DMS153 treated with DMSO at 0.1 percent for 48 hours (cell line): ENCODE measurements around the gene CATSPERE.

Source experiments
- DNase-seq: peaks from one replicate; lab custom pipeline; 2025; ENCODE audit not compliant: unreplicated experiment; lab: John Stamatoyannopoulos, UW

The CATSPERE gene, protein sequence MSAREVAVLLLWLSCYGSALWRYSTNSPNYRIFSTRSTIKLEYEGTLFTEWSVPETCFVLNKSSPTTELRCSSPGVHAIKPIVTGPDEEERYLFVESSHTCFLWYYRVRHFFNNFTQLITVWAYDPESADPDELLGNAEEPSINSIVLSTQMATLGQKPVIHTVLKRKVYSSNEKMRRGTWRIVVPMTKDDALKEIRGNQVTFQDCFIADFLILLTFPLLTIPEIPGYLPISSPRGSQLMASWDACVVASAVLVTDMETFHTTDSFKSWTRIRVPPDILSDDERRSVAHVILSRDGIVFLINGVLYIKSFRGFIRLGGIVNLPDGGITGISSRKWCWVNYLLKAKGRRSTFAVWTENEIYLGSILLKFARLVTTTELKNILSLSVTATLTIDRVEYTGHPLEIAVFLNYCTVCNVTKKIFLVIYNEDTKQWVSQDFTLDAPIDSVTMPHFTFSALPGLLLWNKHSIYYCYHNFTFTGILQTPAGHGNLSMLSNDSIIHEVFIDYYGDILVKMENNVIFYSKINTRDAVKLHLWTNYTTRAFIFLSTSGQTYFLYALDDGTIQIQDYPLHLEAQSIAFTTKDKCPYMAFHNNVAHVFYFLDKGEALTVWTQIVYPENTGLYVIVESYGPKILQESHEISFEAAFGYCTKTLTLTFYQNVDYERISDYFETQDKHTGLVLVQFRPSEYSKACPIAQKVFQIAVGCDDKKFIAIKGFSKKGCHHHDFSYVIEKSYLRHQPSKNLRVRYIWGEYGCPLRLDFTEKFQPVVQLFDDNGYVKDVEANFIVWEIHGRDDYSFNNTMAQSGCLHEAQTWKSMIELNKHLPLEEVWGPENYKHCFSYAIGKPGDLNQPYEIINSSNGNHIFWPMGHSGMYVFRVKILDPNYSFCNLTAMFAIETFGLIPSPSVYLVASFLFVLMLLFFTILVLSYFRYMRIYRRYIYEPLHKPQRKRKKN

DNA sequence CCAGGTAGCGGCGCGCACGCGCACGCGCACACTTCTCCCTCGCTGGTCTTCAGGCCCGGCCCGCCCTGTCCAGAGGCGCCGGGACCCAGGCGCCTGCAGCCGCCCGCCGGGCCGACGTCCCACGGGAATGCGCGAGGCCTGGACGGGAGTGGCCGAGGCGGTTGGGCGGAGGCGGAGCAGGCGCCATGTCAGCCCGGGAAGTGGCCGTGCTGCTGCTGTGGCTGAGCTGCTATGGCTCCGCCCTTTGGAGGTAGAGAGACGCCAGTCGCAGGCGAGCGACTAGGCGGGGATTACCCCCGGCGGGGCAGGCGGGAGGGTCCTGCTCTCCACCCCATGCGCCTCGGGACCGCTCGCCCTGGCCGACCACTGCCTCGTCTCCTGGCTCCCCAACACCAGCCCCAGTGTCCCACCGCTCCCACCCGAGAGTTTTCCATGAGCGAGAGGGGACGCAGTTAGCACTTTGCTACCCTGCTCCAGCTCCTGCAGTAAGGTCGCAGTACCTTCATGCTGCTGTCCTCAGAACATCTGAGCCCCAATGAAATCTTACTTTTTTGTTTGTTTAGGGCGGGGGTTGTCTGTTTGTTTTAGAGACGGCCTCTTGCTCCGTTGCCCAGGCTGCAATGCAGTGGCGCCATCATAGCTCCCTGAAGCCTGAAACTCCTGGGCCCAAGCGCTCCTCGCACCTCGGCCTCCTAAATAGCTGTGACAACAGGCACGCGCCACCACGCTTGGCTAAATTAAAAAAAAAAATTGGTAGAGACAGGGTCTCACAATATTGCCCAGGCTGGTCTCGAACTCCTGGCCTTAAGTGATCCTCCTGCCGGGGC, at the start of gene CATSPERE:
Gene CATSPERE (plus strand): TSS at position 29 of the 827 bp plus-strand sequence. CDS start 157 bp downstream, at position 186.
- DNase-seq: peak; percentile 98

DNA sequence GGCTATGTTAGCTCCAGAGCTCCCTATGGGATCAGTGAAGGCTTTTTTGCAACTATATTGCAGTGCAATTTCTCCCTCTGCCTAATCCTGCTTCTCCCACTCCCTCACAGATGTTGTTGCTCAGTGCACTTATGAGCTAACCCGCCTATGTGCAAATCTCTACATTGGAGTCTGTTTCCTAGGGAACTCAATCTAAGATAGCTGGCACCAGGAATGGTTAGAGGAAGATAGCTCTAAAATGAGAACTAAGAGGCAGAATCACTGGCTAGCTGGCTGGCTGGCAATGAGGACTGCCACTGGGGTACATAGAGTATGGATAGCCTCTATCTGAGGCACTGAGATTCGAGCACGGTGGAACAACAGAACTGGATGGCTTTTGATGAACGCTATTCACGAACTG, 48.9 kb upstream of the CATSPERE start:
- no peak for DNase-seq

DNA sequence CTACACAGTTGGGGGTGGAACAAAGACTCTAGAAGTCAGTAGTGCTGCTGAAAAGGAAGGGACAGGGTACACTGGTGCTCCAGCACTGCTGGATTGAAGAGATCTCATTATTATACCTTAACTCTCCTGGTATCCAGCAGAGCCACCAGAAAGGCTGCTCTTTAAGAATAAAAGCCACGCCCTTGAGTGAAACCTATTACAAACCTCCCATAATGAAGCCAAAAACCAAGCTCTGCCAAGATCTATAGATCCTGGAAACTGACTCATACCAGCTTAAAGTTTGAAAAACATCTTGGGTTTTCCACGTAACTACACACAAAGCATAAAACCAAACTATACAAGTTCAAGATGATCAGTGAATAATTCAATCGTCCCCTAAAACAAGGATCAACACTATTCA, 47.3 kb upstream of the CATSPERE start:
- DNase-seq: no peak

DNA sequence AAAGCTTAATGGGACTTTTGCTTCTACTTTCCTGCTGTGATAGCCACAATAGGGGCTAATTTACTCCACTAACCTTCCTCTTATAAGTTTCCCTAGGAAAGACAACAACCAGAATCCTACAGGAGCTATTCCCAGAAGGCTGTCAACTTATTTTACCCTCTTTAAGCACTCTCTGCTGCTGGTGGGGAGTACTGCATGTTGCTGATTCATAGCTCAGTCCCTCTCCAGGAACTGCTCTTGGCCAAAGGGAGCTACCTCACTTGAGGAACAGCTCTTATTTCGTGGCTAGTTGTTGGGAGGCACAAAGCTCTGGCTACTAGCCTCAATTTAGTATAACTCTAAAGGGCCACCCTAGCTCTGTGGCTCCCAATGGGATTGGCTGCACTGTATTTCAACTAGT, 46.5 kb upstream of the CATSPERE start:
- no peak for DNase-seq

DNA sequence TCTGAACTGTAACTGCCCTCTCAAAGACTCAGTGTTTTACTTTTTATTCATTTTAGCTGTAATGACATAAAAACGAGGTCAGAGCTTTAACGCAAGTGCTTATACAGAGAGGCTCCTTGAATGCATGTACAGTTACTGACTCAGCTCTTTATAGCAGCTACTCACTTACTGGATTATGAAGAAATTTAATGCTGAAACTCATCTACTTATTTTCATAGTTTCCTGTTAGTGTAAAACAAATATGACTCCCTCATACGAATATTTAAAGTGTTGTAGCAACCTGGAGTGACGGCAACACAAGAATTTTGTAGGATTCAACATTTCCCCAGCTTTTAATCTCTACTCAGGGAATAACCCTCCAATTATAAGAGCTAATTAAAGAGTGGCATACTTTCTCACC, 42.0 kb upstream of the CATSPERE start:
- DNase-seq: no peak

DNA sequence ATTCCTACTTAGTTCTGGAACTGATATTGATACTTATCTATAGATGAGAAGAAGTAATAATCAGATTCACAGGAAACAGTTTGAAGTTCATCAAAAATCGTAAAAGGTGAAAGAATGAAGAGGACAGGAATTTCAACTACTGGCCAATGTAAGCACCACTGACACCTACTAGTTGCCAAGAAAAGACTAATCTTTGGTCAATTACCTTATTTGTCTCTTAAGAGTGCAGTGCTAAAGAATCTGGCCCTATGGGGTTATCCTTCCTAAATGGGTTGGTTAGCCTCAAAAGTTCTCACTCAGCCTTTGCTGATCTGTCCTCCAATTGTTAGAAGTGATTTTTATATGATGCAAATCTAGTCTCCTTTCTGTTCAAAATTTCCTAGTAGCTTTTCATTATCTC, 38.9 kb upstream of the CATSPERE start:
- no peak for DNase-seq

DNA sequence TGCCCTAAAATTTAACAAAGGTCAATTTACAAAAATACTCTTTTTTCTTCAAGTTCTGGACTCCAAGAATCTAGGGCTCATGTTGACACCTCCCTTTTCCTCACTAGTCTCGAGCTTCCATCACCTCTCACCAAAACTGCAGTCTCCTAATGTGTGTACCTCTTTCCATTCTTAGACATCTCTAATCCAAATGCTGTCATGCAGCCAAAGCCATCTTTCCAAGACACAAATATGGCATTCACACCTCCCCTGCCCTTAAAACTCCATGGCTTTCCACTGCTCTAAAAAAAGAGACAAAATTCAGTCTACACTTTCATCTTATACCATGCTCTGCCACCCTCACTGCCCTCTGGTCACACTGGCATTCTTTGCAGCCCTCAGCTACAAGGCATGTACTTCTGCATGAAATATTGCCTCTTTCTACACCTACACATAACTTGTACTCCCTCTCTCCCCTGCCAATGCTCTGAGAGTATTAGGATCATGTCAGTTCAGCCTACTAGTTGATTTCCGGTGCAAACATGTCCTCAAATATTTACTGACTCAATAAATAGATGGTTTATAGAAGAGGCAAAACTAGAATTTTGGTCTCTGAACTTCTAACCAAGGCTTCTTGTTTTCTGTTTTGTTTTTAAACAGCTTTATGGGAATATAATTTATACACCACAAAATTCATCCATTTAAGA, 36.3 kb upstream of the CATSPERE start:
- no peak for DNase-seq

DNA sequence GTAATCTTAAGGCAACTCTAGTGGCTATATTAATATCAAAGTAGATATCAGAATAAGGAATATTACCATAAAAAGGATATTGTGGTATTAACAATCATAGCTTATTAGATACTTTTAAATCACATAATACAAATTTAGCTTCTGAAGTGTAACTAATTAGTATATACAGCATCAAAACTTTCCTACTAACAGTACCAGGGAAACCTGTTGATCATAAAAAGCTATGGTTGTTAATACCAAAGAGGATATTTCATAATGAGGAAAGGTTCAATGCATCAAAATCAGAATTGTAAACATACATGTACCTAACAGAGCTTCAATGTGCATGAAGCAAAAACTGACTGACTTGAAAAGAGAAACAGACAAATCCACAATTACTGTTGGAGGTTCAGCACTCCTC, 33.4 kb upstream of the CATSPERE start:
- no peak for DNase-seq

DNA sequence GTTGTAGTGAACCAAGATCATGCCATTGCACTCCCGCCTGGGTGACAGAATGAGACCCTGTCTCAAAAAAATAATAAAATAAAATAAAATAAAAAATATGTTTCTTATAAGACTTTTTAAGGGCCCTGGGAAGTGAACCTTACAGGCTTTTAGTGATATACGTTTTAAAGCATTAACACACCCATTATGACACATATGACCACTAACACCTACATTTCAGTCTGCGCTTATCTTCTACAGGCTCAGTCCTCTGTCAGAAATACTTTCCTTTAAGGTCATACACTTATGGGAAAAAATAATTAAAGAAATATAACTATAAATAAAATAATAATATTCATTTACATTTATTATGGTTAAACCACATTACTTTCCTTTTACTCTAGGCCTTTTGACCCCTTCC, 31.3 kb upstream of the CATSPERE start:
- DNase-seq: no peak

DNA sequence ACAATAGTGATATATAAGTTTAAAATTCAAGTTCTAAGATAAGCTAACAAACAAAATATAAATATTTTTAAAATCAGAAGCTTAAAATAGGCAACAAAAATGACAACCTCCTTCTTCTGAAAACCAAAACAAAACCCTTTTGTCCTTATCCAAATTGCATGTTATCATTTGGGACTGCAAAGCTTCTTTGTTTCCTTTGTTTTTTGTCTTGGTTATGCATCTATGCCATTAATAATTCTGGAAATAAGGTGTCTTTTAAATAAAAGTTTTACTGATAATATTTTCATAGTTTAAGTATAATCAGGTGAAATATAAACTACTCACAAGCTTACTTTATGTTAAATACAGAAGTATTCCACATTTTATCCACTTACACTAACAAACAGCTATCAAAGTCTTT, 29.9 kb upstream of the CATSPERE start:
- DNase-seq: no peak

DNA sequence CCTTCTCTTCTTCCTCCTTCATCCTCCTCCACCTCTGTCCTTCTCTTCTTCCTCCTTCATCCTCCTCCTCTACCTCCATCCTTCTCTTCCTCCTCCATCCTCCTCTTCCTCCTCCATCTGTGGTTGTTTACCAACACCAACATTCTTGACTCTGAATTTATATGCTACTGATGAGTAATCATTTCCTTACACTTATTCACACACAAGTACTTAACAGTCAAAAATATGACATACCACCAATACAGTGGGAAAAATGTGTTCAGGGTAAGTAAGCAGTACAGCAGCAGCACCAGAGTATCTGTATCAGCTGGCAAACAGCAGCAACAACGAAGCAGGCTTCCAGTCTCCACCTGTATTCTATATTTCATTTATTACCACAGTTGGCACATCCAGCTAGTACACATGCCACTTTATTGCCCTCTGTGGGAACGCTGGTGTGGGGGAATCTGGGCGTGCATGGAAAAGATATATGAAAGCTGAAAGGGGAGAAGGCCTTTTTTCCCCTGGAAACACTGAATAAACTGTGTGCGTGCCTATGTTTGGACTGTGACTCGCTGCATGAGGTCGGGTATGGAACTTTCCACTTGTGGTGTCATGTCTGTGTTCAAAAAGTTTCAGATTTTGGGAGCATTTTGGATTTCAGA, 25.4 kb upstream of the CATSPERE start:
- DNase-seq: no peak

DNA sequence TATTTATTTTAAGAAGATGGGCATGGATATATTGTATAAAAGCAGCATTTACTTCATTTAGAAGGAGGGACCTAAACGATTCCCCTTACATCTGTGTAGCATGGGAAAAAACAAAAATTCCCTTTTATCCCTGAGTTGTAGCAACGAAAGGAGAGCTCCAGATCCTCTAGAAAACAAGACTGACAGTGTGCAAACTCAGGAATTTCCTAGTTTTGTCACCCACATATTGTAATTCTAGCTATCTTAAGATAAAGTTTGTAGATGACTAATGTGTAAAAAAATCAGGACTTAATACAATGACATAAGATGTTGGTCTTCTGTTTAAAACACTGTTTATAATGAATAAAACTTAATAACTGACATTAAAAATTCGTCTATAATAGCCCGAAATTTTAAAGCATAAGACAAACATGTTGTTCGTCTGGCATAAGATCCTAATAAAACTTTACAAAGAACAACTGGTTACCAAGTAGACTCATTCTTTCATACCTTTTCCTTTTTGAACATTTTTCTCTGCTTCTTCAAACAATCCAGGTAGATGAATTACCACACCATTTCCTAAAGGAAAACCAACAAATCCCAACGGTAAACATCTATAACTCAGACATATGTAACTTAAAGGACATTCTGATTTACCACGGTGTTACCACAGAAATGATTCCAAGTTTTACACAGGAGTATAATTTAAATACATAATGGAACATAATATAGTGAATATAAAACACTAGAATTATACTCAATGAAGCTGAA, 24.6 kb upstream of the CATSPERE start:
- DNase-seq: no peak

DNA sequence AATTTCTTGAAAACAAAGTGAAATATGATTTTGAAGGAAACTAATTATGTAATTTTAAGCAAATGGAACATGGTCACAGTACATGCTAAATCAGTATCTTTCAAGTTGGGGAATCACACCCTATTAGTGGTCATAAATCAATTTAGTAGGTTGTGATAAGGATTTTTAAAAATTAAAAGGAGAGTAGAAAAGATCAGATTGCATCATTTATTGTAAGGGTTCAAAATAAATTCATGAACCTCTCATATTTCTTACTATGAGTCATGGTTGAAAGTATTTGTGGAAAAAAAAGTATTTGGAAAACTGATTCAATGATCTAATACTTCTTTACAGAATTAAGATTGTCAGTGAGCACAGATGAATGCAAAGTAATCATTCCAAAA, 24.0 kb upstream of the CATSPERE start:
- no peak for DNase-seq

DNA sequence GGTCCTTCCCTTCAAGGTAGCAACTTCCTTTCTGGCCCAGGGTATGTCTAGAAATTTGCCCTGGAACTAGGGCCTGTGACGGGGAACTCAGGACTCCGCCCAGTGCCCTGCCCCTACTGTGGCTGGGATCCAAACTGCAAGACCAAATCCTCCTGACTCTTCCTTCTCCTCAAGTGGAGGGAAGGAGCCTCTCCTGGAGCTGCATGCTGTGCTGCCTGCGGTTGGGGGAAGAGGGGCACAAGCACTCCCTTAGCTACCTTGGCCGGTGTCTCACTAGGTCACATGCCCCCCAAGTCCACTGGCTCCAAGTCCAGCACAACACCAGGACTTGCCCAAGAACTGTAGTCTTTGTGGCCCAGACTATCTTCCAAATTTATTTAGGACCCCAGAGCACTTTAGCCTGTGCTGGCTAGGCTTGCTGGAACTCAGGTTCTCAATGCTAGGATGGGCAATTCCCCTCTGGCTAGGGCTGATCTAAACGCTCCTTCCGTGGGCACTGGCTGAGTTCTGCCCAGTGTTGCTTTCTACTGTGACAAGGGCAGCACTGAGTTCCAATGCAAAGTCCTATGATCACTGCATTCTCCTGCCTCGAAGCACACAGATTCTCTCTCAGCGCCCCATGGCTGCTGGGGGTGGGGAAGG, 21.6 kb upstream of the CATSPERE start:
- DNase-seq: no peak

DNA sequence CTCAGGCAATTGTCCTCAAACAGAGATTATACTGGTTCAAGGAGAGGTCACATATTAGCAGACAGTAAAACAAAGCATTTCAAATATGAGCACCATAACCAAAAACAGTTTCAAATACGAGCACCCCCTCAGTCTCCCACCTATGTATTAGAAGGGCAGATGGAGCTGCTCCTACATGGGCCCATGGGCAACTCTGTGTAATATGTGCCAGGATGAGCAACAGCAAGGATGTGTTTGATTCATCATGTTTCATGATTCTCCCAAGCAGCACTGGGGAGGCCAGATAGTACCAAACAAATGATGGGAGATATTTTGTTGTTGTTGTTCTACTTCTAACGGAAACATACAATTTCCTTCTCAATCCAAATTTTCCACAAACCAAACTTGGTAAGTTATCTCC, 18.2 kb upstream of the CATSPERE start:
- DNase-seq: no peak

DNA sequence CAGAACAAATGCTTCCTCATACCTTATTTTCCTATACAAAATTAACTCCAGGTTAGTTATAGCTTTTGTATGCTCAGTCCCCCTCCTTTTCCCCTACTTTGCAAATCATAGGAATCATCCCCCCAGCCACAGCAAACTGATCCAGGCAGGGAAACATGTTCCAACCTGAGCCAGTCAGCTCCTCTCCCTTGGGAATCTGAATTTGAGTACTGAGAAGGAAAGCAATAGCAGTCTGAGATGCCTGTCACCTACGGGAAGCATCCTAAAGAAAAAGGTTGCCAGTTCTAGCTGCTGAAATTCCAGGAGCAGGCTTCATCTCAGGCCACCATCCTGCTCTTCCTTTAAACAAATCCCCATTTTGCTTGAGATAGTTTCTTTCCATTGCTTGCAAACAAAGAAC, 16.2 kb upstream of the CATSPERE start:
- DNase-seq: no peak

DNA sequence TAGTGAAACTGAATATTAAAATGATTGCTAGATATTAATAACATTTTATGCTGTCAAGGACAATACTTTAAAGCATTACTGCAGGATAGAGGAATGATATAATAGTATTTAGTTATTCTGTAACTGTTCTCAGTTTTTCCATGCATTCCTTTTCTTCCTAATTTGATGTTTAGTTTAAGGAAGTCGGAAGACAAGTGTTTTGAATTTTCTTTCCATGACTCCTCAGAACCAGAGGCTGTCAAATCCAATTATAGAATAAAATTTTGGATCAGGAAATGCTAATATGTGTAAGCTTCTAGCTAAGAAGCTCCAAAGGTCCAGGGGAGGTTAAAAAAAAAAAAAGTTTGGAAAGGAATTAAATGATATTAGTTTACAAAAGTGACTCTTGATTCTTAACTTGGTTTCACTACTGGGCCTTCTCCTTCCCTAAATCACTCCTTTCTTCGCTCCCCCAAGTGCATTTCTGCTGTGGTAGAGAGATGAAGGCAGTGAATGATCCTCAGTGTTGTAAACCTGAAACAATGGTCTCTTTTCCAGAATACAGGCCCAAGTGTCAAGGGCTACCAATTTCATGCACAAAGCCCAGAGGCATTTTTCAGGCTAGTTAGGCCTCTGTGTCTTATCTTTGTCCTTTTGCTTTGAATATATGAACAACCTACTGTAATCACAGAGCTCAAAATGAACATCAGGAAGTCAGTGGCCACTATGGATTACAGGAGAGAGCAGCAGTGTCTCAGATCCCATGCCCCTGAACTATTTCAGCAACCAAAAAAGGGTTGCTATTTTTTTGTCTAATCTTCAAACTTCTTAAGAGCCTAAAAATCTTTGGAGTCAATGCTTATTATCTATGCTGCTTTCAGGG, 15.5 kb upstream of the CATSPERE start:
- no peak for DNase-seq

DNA sequence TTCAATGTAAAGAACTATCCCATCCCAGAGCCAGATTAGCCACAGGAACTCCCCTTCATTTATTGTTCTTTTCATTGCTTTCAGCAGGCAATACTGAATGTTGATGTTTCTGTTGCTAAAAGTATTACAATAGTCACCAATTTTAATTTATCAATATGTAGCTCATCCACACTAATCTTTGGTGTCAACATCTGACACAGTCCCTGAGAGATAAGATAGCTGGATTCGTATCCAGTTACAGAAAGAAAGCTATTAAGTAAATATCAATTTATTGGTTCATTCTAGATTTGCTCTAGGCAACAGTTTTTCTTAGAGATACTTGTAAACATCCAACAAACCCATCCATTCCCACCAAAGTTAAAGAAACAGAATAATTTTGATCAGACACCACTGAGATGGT, 14.0 kb upstream of the CATSPERE start:
- DNase-seq: no peak
